ENCODE measurements around the gene PRRG2. TPM values are rescaled to one million over a fixed set of nuclear protein-coding genes. Genes with fewer than 3 reads are reported as not detected.
A peak's percentile ranks its signal among the peaks of the same experiment; 100 is the strongest.

The PRRG2 gene
- total and polyA plus RNA-seq, 8 donors: 6.5 to 15.9 (median 8.5) TPM

GRCh38 chr19:49596954-49597702 is 16.0 kb downstream of the PRRG2 start:
- H3K4me3 ChIP-seq: no peak overlapping the region
- intact Hi-C loops (cut with DNase I): no loop called here
- DNase-seq (peak in 1 of 6 donors; percentile 54), FAIRE-seq (no peak), ATAC-seq (no peak)
- 94 to 96% methylated on average over 54 to 65 of the region's 65 CpGs for WGBS, 2 donors
- no peaks in the 10 kb centered on the region for H3K4me1 ChIP-seq
- peaks cover 3 to 25% (median 15%) of the 10 kb centered on the region in 3 donors for H3K36me3 ChIP-seq
- TF ChIP-seq, protein P1, sequence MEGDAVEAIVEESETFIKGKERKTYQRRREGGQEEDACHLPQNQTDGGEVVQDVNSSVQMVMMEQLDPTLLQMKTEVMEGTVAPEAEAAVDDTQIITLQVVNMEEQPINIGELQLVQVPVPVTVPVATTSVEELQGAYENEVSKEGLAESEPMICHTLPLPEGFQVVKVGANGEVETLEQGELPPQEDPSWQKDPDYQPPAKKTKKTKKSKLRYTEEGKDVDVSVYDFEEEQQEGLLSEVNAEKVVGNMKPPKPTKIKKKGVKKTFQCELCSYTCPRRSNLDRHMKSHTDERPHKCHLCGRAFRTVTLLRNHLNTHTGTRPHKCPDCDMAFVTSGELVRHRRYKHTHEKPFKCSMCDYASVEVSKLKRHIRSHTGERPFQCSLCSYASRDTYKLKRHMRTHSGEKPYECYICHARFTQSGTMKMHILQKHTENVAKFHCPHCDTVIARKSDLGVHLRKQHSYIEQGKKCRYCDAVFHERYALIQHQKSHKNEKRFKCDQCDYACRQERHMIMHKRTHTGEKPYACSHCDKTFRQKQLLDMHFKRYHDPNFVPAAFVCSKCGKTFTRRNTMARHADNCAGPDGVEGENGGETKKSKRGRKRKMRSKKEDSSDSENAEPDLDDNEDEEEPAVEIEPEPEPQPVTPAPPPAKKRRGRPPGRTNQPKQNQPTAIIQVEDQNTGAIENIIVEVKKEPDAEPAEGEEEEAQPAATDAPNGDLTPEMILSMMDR (IDR thresholded peaks at IDR 0.05): no peak
- H3K9me3 ChIP-seq: no peaks in the 10 kb centered on the region
- no peaks in the 10 kb centered on the region for H3K27me3 ChIP-seq
- H3K27ac ChIP-seq: no peak overlapping the region

DNA sequence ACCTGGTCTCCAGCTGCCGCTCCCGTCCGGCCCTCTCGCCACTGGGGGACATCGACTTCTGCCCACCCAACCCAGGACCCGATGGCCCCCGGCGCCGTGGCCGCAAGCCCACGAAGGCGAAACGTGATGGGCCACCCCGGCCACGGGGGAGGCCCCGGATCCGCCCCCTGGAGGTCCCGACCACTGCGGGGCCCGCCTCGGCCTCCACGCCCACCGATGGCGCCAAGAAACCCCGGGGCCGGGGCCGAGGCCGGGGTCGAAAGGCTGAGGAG is 16.5 kb downstream of the PRRG2 start:
- peak in 1 of 6 donors; percentile 48 for DNase-seq
- Histone ChIP-seq H3K4me3 (no peak overlapping the region), H3K27ac (no peak overlapping the region), H3K36me3 (peaks cover 3 to 28% (median 15%) of the 10 kb centered on the region in 3 donors), H3K27me3 (no peaks in the 10 kb centered on the region), H3K9me3 (no peaks in the 10 kb centered on the region), H3K4me1 (no peaks in the 10 kb centered on the region)
- intact Hi-C loops (cut with DNase I): no loop called here
- no peak for ATAC-seq
- TF ChIP-seq, protein P1 (IDR thresholded peaks at IDR 0.05): no peak
- FAIRE-seq: no peak
- 95 to 96% methylated on average over 23 to 29 of the region's 29 CpGs for WGBS, 2 donors

DNA sequence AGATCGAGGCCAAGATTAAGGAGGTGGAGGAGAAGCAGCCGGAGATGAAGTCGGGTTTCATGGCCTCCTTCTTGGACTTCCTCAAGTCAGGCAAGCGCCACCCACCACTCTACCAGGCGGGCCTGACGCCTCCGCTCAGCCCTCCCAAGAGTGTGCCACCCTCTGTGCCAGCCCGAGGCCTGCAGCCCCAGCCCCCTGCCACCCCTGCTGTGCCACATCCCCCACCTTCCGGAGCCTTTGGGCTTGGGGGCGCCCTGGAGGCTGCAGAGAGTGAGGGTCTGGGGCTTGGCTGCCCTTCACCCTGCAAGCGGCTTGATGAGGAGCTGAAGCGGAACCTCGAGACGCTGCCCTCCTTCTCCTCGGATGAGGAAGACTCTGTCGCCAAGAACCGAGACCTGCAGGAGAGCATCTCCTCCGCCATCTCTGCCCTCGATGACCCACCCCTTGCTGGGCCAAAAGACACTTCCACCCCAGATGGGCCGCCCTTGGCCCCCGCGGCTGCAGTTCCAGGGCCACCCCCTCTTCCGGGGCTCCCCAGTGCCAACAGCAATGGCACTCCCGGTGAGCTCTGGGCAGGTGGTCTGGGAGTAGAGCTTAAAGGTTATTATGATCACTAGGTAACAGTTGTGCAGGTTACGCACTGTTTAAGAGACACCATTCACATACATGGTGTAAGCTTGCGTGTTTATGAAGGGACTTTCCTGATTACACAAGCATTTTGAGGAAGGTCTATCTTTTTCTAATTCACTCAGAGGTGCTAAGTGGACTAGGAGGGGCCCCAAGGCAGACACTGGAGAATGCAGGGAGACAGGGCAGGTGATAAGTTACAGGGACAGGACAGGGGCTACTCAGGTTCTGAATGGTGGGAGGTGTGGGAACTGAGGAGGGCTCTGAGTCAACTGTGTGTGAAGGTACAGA is 18.5 kb downstream of the PRRG2 start:
- 95 to 97% methylated on average over 26 of the region's 26 CpGs for WGBS, 2 donors
- DNase-seq (no peak), ATAC-seq (no peak), FAIRE-seq (no peak)
- intact Hi-C loops (cut with DNase I): no loop called here
- no peaks in the 10 kb centered on the region for H3K4me1 ChIP-seq
- H3K4me3 ChIP-seq: no peak overlapping the region
- TF ChIP-seq, protein P1 (IDR thresholded peaks at IDR 0.05): no peak
- H3K36me3 ChIP-seq: peaks cover under 1 to 28% (median 13%) of the 10 kb centered on the region in 3 donors
- no peaks in the 10 kb centered on the region for H3K9me3 ChIP-seq
- no peaks in the 10 kb centered on the region for H3K27me3 ChIP-seq
- H3K27ac ChIP-seq: no peak overlapping the region

DNA sequence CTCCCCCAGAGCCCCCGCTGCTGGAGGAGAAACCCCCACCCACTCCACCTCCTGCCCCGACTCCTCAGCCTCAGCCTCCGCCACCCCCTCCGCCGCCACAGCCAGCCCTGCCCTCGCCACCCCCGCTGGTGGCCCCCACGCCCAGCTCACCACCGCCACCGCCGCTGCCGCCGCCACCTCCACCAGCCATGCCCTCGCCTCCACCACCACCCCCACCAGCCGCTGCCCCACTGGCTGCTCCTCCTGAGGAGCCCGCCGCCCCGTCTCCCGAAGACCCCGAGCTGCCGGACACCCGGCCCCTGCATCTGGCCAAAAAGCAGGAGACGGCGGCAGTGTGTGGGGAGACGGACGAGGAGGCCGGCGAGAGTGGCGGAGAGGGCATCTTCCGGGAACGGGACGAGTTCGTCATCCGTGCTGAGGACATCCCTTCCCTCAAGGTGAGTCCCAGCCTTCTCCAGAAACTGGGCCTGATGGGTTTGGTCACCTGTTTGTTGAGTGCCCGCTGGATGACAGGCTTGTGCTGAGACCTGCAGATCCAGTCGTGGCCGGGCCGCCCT is 20.4 kb downstream of the PRRG2 start:
- ATAC-seq: no peak
- no peaks in the 10 kb centered on the region for H3K27me3 ChIP-seq
- H3K36me3 ChIP-seq: peaks cover 0 to 22% (median 8%) of the 10 kb centered on the region in 3 donors
- no peaks in the 10 kb centered on the region for H3K4me1 ChIP-seq
- TF ChIP-seq, protein P1 (IDR thresholded peaks at IDR 0.05): no peak
- H3K4me3 ChIP-seq: no peak overlapping the region
- peak in 1 of 6 donors; percentile 80 for DNase-seq
- H3K9me3 ChIP-seq: no peaks in the 10 kb centered on the region
- 94 to 96% methylated on average over 30 to 38 of the region's 38 CpGs for WGBS, 2 donors
- FAIRE-seq: no peak
- intact Hi-C loops (cut with DNase I): no loop called here
- H3K27ac ChIP-seq: no peak overlapping the region

All from pancreas (tissue), 10 donors.